Caco-2 (cell line): ENCODE results near the gene NTN4. TPM values are rescaled to one million over a fixed set of nuclear protein-coding genes. Genes with fewer than 3 reads are reported as not detected.

Experiments
- BruUV-seq: library from RNA; stranded (reverse); fragments of 400-500 nt; replicated peaks from 2 replicates; lab custom pipeline; 2021; lab: Mats Ljungman, UMichigan
- CTCF ChIA-PET: fragments of 300-600 bp; sonication (Branson Sonifier 250); formaldehyde crosslinking; loops from one replicate; lab custom pipeline; 2022; ENCODE audit warnings: antibody characterized with exemption; lab: Charles Lee
- POLR2A ChIA-PET: fragments of 300-600 bp; sonication (Branson Sonifier 250); formaldehyde crosslinking; loops from one replicate; lab custom pipeline; 2022; ENCODE audit warnings: antibody characterized with exemption; lab: Charles Lee
- DNase-seq, 2 experiments: peaks; one replicate each; pipeline versions ENCODE4 v3.0.0 to v3.0.0-alpha.2; 2020 to 2022
- H3K27me3 ChIP-seq: replicated peaks from 2 replicates; pipeline ENCODE4 v1.6.0; 2011; ENCODE audit warnings: low read length; ENCODE audit not compliant: control insufficient read depth, insufficient read depth
- H3K36me3 ChIP-seq: 2 replicates; pipeline ENCODE4 v1.5.1; 2011; ENCODE audit warnings: low read length; ENCODE audit not compliant: control insufficient read depth, insufficient read depth
- H3K4me1 ChIP-seq: fragments of 250-450 bp; sonication (Bioruptor Pico); 2 replicates; pipeline ENCODE4 v1.5.1; 2020; ENCODE audit warnings: mild to moderate bottlenecking
- H3K4me3 ChIP-seq: 2 replicates; pipeline ENCODE4 v1.5.1; 2011; ENCODE audit warnings: low read depth, mild to moderate bottlenecking, control low read depth, low read length
- H3K9me3 ChIP-seq: fragments of 250-450 bp; sonication (Bioruptor Pico); 2 replicates; pipeline ENCODE4 v1.5.1; 2020; ENCODE audit warnings: mild to moderate bottlenecking, moderate library complexity
- H3K27ac Mint-ChIP-seq: one replicate; pipeline ENCODE4 v1.8.0; 2022; ENCODE audit warnings: mixed read lengths; ENCODE audit not compliant: unreplicated experiment
- H3K27me3 Mint-ChIP-seq: one replicate; pipeline ENCODE4 v1.8.0; 2022; ENCODE audit warnings: mixed read lengths; ENCODE audit not compliant: insufficient read depth, unreplicated experiment
- H3K36me3 Mint-ChIP-seq: one replicate; pipeline ENCODE4 v1.8.0; 2022; ENCODE audit warnings: mild to moderate bottlenecking, mixed read lengths; ENCODE audit not compliant: insufficient read depth, unreplicated experiment
- H3K4me1 Mint-ChIP-seq: one replicate; pipeline ENCODE4 v1.8.0; 2022; ENCODE audit warnings: low read depth, mixed read lengths; ENCODE audit not compliant: unreplicated experiment
- H3K4me3 Mint-ChIP-seq: one replicate; pipeline ENCODE4 v1.8.0; 2022; ENCODE audit warnings: mild to moderate bottlenecking, moderate library complexity, mixed read lengths; ENCODE audit not compliant: unreplicated experiment
- H3K9me3 Mint-ChIP-seq: one replicate; pipeline ENCODE4 v1.8.0; 2022; ENCODE audit warnings: mixed read lengths; ENCODE audit not compliant: unreplicated experiment
- CTCF ChIP-seq, 2 experiments: fragments of 200-600 bp in 1 of 2; IDR thresholded peaks; 1 replicate in 1 of 2; 2 replicates in 1 of 2; pipeline versions ENCODE4 v1.5.1 to v1.8.0; 2011 to 2022; ENCODE audit warnings: antibody characterized with exemption in 1 of 2, control low read depth in 1 of 2, inconsistent platforms in 1 of 2, low read depth in 1 of 2, low read length in 1 of 2, mild to moderate bottlenecking in 1 of 2, moderate library complexity in 1 of 2; ENCODE audit not compliant: insufficient read depth in 1 of 2, severe bottlenecking in 1 of 2, unreplicated experiment in 1 of 2
- intact Hi-C: fragments of 100-400 bp; cut with micrococcal nuclease; formaldehyde crosslinking; loops from one replicate; pipeline ENCODE4 v1.10.0; 2022; ENCODE audit not compliant: unreplicated experiment
- total RNA-seq: library from RNA; stranded (reverse); gene quantifications from 2 replicates; pipeline ENCODE4 v1.2.3, GENCODE V29; 2022

Gene NTN4
- total RNA-seq, 1 experiment from 2014 or later = 54.1 TPM

- no peak for TF ChIP-seq CTCF (IDR thresholded peaks at IDR 0.05; ENCODE audit: insufficient read depth in 1 of 2, low read depth in 1 of 2, low read length in 1 of 2, severe bottlenecking in 1 of 2, unreplicated experiment in 1 of 2)
- peak overlapping the region; percentile 36 for H3K27ac Mint-ChIP-seq
- H3K9me3 Mint-ChIP-seq = no peaks in the 10 kb centered on the region
- Histone ChIP-seq H3K9me3 (no peaks in the 10 kb centered on the region; the same call in 1 of the 2 replicates), H3K36me3 (no peaks in the 10 kb centered on the region), H3K4me1 (peaks cover 49% of the 10 kb centered on the region), H3K27me3 (no peaks in the 10 kb centered on the region), H3K4me3 (no peak overlapping the region)
- peaks cover 32% of the 10 kb centered on the region for H3K4me1 Mint-ChIP-seq
- no peaks in the 10 kb centered on the region for H3K36me3 Mint-ChIP-seq
- no peak overlapping the region for H3K4me3 Mint-ChIP-seq
- H3K27me3 Mint-ChIP-seq = no peaks in the 10 kb centered on the region
- intact Hi-C loops = no loop called here
- DNase-seq = no peak
- ChIA-PET CTCF (interaction anchor here (1.1 kb wide), 2 partner anchors 224 to 231 kb away, joined by 3 read pairs; no protein-coding TSS in a partner anchor), POLR2A (interaction anchor here (0.6 kb wide), 1 partner anchor 40 kb away, joined by 3 read pairs; no protein-coding TSS in a partner anchor)
- BruUV-seq = no TSS peak
Observed at GRCh38 chr12:95805864-95806671, 15.5 kb upstream of the NTN4 start.

DNA sequence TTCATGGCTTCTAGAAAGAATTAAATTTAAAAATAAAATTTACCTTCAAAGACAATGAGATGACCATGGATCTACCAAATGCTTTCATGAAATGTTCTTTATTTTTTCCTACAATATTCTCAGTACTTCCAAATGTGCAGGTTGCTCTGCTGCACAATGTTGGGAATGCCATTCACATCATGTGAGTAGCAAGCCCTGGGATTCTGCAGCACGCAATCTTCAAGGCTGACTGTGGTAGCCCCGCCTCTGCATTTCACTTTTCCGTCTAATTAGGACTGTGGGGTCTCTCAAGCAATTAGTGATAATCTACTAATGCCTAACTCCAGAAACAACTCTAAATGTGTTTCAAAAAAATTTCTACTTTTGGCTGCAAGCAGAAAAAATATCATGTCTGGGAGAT, 13.7 kb upstream of the NTN4 start:
- BruUV-seq = no TSS peak
- Histone ChIP-seq H3K36me3 (no peaks in the 10 kb centered on the region), H3K27me3 (no peaks in the 10 kb centered on the region), H3K9me3 (no peaks in the 10 kb centered on the region; the same call in 1 of the 2 replicates), H3K4me3 (no peak overlapping the region), H3K4me1 (peaks cover 64% of the 10 kb centered on the region)
- peaks cover 35% of the 10 kb centered on the region for H3K4me1 Mint-ChIP-seq
- TF ChIP-seq CTCF (IDR thresholded peaks at IDR 0.05; ENCODE audit: insufficient read depth in 1 of 2, low read depth in 1 of 2, low read length in 1 of 2, severe bottlenecking in 1 of 2, unreplicated experiment in 1 of 2) = no peak
- no peaks in the 10 kb centered on the region for H3K27me3 Mint-ChIP-seq
- H3K27ac Mint-ChIP-seq = no peak overlapping the region
- H3K4me3 Mint-ChIP-seq = no peak overlapping the region
- H3K9me3 Mint-ChIP-seq = no peaks in the 10 kb centered on the region
- ChIA-PET POLR2A (no interaction called here), CTCF (no interaction called here)
- DNase-seq = no peak
- H3K36me3 Mint-ChIP-seq = no peaks in the 10 kb centered on the region
- intact Hi-C loops = no loop called here

DNA sequence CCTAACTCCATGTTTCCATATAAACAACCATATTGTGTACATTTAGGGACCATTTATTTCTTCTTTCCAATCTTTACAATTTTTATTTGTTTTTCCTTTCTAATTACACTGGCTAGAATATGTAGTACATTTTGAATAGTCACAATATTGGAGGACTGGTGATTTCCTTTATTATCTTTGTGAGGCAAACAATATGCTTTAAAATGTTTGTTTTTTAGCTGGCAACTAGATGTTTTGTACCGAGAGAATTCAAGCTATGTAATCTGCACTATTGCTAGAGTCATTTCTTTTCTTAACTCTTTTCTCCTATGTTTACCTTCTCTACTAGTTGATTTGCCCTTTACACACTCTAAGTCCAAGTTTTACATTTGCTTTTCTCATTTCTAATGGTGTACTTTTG, 13.3 kb upstream of the NTN4 start:
- Mint-ChIP-seq H3K9me3 (no peaks in the 10 kb centered on the region), H3K4me1 (peaks cover 35% of the 10 kb centered on the region), H3K36me3 (peaks cover under 1% of the 10 kb centered on the region), H3K27ac (no peak overlapping the region), H3K4me3 (no peak overlapping the region), H3K27me3 (no peaks in the 10 kb centered on the region)
- no peak overlapping the region for H3K4me3 ChIP-seq
- no peaks in the 10 kb centered on the region for H3K36me3 ChIP-seq
- POLR2A ChIA-PET = no interaction called here
- CTCF ChIA-PET = no interaction called here
- intact Hi-C loops = loop anchor here (1.0 to 2.0 kb wide), 2 partner anchors 13 to 37 kb away; no protein-coding TSS in a partner anchor
- no peak for DNase-seq
- no peaks in the 10 kb centered on the region; the same call in 1 of the 2 replicates for H3K9me3 ChIP-seq
- no peak for TF ChIP-seq CTCF (IDR thresholded peaks at IDR 0.05; ENCODE audit: insufficient read depth in 1 of 2, low read depth in 1 of 2, low read length in 1 of 2, severe bottlenecking in 1 of 2, unreplicated experiment in 1 of 2)
- peaks cover 66% of the 10 kb centered on the region for H3K4me1 ChIP-seq
- no TSS peak for BruUV-seq
- no peaks in the 10 kb centered on the region for H3K27me3 ChIP-seq
